Measurements from ENCODE around the gene CACNA1G. TPM values are rescaled to one million over a fixed set of nuclear protein-coding genes. Genes with fewer than 3 reads are reported as not detected.

CACNA1G gene
- total and polyA plus RNA-seq, 2 donors (not counting 3 experiments of a cell fraction or from before 2014, with no cell fraction given) = not detected

- no peak overlapping the region for H3K4me2 ChIP-seq (ENCODE audit: insufficient read depth, low read length)
- no peak overlapping the region for H3K4me3 ChIP-seq (replicated peaks in 1 of 3; ENCODE audit: insufficient read depth in 1 of 3, low read depth in 1 of 3, low read length in 3 of 3)
- H3K4me1 ChIP-seq (ENCODE audit: control insufficient read depth, extremely low read depth, insufficient read depth, low read length) = no peaks in the 10 kb centered on the region
- no peaks in the 10 kb centered on the region for H3K79me2 ChIP-seq (ENCODE audit: control insufficient read depth, insufficient read depth, low read length)
- BruUV-seq (replicated peaks) = no TSS peak
- no peaks in the 10 kb centered on the region for H3K9me1 ChIP-seq (replicated peaks; ENCODE audit: control insufficient read depth, extremely low read depth, insufficient read depth, low read length)
- peaks cover 12 to 14% of the 10 kb centered on the region in 2 experiments for H3K27me3 ChIP-seq (ENCODE audit: control insufficient read depth in 2 of 2, insufficient read depth in 2 of 2, low read length in 2 of 2)
- no peaks in the 10 kb centered on the region for H4K20me1 ChIP-seq (replicated peaks; ENCODE audit: control insufficient read depth, extremely low read depth, insufficient read depth, low read length)
- no peak for DNase-seq (ENCODE audit: low read depth, low spot score)
- no peak overlapping the region for H2AFZ ChIP-seq (ENCODE audit: low read depth, low read length)
- no peaks in the 10 kb centered on the region for H3K36me3 ChIP-seq (ENCODE audit: control insufficient read depth in 2 of 2, extremely low read depth in 1 of 2, insufficient read depth in 2 of 2, low read length in 2 of 2)
- ChIA-PET CTCF (interaction anchor here (1.4 to 2.2 kb wide), 2 partner anchors 19 to 57 kb away, joined by 3 to 10 read pairs; no protein-coding TSS in a partner anchor), POLR2A (no interaction called here)
- H3K27ac ChIP-seq (ENCODE audit: insufficient read depth, low read depth, low read length) = no peak overlapping the region
- TF ChIP-seq POLR2A (IDR thresholded peaks at IDR 0.05; ENCODE audit: low read depth, low read length) (no peak), EZH2 (IDR thresholded peaks at IDR 0.05; ENCODE audit: borderline replicate concordance, low read depth, low read length, severe bottlenecking) (no peak), GATA2 (IDR thresholded peaks at IDR 0.05; ENCODE audit: insufficient read depth, insufficient read length, low read depth, low read length) (no peak), MYC (IDR thresholded peaks at IDR 0.05; ENCODE audit: low read depth, low read length) (no peak), JUN (IDR thresholded peaks at IDR 0.05; ENCODE audit: borderline replicate concordance, insufficient read depth, insufficient read length, low read depth) (no peak), POLR2AphosphoS5 (IDR thresholded peaks at IDR 0.05; ENCODE audit: insufficient read depth, low read depth, low read length) (no peak), FOS (IDR thresholded peaks at IDR 0.05; ENCODE audit: borderline replicate concordance, insufficient read depth, low read length) (no peak), CTCF (IDR thresholded peaks at IDR 0.05; ENCODE audit: extremely low read depth in 1 of 2, insufficient read depth in 1 of 2, low read depth in 1 of 2, low read length in 2 of 2) (no peak)
- TF ChIP-seq, protein P1, sequence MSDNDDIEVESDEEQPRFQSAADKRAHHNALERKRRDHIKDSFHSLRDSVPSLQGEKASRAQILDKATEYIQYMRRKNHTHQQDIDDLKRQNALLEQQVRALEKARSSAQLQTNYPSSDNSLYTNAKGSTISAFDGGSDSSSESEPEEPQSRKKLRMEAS (IDR thresholded peaks at IDR 0.05; ENCODE audit: insufficient read depth, insufficient read length) = no peak
- H3K9ac ChIP-seq (replicated peaks; ENCODE audit: extremely low read depth, insufficient read depth, low read length) = no peak overlapping the region
- no peaks in the 10 kb centered on the region for H3K9me3 ChIP-seq (replicated peaks; ENCODE audit: control insufficient read depth, insufficient read depth, low read length)
- dilution Hi-C loops (cut with MboI; ENCODE audit: extremely low pct_ligation_motif_present, low sequenced_read_pairs) = no loop called here
- intact Hi-C loops (cut with micrococcal nuclease) = no loop called here
- FAIRE-seq = no peak
Measured at GRCh38 chr17:50569592-50569991, 9.1 kb downstream of the CACNA1G start.

Data from endothelial cell of umbilical vein (primary cell).